Hematopoietic multipotent progenitor cell treated with erythropoietin and hydrocortisone succinate and interleukin-3 and kit ligand, for 15 days (in vitro differentiated cells): ENCODE results near the gene SRP14.
"Not testable (repeated sequence)": the region's sequence is repeated elsewhere in the genome, so short reads cannot be mapped to it uniquely, and the experiment has no call there.

Source experiments
- DNase-seq: peaks from one replicate; pipeline ENCODE4 v3.0.0-alpha.2; 2015; ENCODE audit warnings: low spot score

The SRP14 gene, protein sequence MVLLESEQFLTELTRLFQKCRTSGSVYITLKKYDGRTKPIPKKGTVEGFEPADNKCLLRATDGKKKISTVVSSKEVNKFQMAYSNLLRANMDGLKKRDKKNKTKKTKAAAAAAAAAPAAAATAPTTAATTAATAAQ

DNA sequence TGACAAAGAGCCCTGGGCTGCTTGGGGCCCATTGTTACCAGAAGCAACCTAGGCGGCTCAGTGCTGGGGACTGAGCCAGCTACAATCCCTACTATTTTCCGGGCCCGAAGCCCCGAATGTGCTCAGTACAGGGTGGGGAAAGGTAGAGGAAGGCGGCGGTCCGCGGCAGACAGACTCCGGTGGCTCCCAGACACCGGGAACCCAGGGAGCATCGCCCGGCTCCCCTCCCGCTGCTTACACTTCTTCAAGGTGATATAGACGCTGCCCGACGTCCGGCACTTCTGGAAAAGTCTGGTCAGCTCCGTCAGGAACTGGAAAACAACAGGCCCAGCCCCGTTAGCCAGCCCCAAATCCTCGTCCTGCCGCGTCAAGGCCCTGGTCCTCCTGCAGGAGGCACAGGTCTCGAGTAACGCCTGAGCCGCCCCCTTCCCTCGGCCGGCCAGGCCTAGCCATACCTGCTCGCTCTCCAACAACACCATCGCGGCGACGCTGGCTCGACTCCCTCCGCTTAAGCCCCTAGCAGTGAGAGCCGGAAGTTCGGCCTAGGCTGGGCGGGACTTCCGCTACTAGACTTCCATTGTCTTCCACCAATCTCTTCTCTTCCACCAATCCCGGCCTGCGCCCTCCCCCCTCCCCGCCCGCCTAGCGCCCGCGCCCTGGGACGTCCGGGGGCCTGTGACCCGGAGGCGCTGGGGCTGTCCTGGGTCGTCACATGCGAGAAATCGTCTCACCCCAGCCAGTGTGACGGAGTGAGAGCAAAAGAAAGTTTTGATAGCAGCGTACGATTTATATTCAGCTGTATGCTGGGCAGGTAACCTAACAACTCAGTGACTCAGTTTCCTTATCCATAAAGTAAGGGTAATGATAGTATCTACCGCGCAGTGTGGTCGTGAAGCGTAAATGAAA lies at the start of gene SRP14:
Gene SRP14, minus strand, starts transcription at position 544 of the 906 bp plus-strand sequence. Its CDS starts 65 bp downstream, at position 479.
- DNase-seq, result peak; percentile 85

DNA sequence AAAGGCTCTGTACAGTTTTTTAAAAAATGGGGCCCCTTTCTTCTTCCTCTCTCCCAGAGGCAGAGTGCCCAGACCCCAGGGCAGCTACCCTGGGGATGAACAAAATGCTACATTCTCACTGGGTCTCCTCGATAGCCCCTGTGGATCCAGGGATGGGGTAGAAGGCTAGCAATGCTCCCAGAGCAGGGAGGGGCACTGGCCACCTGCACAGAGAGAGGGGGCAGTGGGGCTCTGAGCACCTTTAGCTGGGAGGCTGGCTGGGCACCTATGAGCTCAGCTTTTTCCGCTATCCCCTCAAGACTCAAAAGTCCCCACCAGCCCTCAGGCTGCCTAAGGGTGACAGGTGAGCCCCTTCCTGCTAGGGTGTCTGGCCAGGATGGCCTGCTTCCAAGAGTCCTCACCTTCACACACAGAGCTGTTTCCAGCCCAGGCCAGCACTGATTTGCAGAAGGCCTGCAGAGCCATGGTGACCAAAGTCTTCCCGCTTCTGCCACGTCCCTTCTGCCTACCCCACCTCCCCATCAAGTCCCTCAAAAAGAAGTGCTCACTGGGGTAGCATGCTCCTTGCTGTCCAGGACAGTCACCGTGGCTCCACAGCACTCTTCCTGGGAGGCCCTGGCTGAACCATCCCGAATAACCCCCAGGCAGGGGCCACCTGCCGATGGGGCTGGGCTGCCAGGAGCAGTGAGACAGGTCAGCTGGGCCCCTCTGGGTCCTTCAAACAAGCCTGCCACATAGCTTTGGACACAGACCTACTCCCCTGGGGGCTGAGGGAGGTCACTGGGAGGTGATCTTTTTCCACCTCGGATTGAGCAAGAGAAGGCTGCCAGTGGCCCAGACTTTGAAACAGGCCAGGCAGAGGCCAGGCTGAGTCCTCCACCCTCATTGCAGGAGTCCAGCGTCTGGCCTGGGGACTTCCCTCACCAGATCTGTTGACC lies 49.3 kb upstream of the SRP14 start:
- DNase-seq, result no peak

DNA sequence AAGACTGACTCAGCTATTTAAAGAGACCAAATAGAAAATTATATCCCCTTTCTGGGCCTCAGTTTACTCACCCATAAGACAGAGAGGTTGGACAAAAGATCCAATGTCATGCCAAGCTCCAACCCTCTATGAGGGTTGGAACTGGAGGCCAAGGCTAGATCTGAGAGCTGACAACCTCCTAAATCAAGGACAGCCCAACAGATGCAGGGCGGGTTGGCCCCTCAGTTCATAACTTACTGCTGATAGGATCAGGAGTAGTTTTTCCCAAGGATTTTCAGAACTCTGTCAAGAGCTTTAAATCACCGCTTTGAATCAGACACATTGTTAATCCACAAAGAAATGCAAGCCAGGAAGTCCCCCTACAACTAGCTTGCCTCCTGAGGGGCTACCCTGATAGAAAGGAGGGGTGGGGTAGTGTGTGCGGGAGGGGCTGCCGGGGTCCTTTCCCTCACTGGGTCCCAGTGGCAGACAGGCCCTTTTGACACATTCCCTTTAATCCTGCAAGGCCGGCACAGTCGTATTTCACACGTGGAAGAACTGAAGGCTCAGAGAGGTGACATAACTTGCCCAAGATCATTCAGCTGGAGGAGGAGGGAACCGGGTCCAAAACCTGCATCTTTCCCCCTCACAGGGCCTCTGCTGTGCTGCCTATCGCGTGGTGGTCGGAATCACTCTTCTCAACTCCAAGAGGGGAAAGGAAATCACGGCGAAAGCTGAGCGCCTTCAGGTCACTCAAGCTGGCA lies 48.3 kb upstream of the SRP14 start:
- DNase-seq, result no peak

DNA sequence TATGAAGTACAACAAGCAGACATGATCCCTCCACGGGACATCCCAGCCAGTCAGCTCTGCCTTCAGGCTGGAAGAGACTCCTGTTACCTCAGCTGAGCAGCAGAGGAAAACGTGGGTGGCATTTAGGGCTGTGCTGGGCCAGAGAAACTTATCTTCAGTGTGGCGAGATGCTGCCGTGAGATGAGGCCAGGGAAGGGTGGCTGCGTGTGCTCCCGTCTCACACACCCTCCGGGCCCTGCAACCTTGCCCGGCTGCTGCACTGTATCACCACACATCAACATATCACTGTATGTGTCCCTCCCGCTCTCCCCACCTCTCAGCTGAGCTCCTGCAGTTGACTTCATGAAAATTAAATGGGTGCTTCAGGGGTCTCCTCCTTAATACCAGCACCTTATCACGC lies 46.3 kb upstream of the SRP14 start:
- peak; percentile 37 for DNase-seq

DNA sequence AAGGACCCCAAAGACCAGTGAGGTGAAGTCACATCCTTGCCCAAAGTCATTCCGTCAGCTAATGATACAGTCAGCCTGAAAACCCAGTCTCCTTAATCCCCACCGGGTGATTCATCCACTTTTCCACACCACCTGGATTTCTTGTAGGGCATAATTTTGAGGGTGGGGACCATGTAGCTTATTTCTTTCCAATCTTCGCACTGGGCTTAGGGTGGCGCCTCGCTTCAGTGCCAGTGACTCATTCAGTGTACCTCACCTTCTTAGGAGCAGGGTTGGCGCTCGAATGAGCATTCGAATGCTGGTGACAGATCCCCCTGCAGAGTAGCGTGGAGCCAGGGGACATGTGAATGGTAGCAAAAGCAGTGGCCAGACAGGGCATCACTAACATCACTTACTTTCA lies 45.7 kb upstream of the SRP14 start:
- no peak for DNase-seq

DNA sequence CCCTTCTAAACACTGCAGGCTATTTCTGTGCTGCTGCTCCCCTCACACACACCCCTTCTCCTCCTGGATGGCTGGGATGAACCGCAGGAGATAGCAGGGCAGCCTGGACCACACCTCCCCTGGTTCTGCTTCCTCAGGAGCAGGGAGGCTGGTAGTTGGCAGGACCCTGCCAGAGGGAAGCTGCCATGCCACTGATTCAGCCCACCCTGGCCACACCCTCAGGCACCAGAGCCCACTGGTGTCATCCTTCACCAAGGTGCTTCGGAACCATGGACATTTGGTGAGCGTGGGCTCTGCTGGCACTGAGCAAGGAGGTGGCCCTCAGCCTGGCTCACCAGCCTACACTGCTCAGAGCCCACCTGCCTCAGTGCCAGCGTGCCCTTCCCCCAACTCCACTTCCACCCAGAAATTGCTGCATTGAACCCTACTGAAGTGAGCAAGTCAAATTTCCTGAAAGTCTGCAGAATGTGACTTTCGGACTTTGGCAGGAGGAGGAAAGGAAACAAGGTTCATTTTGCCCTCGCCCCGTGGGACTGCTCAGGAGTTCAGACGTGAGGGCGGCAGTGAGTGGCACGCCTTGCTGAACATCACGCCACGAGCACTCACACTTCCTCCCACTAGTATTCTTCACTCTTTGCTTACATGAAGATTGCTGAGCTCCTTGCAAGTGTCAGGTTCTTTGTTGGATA lies 43.4 kb upstream of the SRP14 start:
- no peak for DNase-seq

DNA sequence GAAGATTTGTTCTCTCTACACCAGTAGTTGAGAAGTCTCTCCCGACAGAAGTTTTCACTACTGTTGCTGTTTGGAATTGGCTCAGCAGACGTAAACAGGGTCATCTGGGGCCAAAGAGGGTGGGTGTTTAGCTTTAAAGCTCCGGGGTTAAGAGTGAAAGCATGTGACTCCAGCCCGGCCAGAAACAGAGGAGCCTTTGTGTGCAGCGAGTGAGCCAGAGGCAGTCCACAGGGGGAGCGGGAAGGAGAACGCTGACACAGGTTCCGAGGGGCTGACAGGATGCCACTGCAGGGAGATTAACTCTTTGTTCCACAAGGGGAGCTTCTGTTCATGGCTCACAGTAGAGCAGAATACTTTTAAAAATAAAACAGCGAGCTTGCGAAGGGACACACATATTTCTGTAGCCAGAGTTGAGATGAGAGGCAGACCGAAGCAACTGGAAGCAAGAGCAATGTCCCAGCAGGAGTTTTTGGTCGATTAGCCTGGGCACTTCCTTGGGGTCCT lies 42.8 kb upstream of the SRP14 start:
- no peak for DNase-seq

DNA sequence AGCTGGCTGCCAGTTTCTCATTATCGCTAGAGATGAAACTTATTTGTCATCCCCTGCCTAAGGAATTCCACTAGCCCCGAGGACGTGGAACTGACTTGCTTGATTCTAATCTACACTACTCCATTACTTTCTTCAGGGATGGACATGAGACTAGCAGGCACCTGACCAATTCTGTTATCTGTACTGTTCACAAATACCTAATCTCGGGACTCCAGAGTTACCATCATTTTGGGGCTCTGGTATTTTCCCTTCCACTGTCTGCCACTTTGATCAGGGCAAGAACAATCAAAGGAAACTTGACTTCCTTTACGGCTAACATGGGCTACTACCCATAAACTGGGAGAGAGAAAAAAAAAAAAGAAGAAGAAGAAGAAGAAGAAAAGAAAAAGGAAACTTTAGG lies 41.9 kb upstream of the SRP14 start:
- DNase-seq, result no peak

DNA sequence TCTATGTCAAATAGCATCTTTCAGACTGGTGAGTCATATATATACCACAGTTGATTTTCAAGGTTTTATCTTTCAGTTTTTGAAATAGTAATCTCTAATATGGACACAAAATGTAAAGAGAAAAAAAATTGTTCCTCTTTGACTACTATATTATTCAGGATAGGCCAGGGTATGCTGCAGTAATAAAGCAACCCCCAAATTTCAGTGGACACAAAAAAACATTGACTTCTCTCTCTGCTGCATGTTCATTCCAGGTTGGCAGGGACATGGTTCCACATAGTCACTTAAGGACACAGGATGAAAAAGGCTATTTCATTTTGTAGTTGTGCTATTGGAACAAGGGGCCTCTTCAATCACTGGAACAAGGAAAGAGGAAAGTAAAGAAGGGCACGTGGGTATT lies 41.1 kb upstream of the SRP14 start:
- DNase-seq, result no peak

DNA sequence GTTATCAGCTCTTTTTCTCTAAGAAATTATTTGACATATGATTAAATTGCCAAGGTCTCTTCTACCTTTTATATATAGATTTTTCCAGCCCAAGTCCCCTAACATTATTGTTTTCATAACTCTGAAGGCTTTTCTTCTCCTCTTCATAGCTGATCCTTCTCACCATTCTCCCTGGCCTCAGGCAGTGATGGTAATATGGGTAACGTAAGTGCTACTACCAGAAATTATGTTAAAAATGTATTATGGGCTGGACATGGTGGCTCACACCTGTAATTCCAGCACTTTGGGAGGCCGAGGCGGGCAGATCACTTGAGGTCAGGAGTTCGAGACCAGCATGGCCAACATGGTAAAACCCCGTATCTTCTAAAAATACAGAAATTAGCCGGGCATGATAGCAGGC lies 40.5 kb upstream of the SRP14 start:
- DNase-seq, result no peak

DNA sequence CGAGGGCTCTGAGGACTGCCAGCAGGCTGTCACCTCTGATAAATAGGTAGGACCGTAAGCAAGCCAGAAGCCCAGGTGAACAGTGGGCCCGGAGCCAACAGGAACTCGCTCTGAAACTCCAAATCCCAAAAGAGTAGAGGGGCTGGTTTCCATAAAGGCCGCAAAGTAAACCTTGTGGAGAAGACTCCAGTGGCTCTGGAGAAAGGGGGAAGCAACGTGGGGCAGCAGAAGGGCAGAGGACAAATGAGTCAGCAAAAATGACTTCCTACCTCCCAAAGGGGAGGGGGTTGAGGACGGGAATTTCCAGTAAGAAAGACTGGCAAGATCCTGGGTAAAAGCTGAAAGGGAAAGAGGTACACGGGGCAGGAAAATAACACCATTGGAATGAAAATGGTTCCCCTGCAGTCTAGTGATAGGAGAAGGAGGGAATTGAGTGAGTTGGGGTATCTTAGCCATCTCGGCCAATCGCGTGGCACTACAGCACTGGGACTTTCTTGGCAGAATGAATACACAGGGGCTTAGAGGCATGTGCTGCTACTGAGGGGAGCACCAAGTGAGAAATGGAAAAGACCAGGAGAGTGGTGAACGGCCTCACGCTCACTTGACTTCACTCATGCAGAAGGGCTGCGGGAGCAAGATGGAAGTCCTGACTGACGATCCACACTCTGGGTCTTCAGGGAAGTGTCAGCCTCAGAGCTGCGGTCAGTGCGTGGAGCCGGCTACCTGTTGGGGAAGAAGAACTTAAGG lies 36.5 kb upstream of the SRP14 start:
- DNase-seq, result no peak

DNA sequence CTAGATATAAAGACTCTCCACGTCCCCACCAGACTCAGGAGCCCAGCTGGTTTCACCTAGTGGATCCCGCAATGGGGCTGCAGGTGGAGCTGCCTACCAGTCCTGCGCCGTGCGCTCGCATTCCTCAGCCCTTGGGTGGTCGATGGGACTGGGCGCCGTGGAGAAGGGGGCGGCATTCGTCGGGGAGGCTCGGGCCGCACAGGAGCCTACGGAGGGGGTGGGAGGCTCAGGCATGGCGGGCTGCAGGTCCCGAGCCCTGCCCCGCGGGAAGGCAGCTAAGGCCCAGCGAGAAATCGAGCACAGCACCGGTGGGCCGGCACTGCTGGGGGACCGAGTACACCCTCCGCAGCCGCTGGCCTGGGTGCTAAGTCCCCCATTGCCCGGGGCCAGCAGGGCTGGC lies 35.7 kb upstream of the SRP14 start:
- DNase-seq, result not testable (repeated sequence)

DNA sequence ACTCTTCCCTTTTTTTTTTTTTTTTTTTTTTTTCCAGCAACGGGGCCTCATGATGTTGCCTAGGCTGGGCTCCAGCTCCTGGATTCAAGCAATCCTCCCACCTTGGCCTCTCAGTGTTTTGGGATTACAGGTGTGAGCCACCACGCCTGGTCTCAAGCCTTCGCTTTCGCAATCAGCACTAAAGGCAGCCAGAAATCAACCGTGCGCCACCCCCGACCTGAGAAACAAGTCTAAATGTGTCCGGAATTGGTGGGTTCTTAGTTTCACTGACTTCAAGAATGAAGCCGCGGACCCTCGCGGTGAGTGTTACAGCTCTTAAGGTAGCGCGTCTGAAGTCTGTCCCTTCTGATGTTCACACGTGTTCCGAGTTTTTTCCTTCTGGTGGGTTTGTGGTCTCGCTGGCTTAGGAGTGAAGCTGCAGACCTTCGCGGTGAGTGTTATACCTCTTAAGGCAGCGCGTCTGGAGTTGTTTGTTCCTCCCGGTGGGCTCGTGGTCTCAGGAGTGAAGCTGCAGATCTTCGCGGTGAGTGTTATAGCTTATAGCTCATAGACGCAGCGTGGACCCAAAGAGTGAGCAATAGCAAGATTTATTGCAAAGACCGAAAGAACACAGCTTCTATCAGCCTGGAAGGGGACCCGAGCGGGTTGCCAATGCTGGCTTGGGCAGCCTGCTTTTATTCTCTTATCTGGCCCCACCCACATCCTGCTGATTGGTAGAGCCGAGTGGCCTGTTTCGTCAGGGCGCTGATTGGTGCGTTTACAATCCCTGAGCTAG lies 34.9 kb upstream of the SRP14 start:
- DNase-seq, result not testable (repeated sequence)

DNA sequence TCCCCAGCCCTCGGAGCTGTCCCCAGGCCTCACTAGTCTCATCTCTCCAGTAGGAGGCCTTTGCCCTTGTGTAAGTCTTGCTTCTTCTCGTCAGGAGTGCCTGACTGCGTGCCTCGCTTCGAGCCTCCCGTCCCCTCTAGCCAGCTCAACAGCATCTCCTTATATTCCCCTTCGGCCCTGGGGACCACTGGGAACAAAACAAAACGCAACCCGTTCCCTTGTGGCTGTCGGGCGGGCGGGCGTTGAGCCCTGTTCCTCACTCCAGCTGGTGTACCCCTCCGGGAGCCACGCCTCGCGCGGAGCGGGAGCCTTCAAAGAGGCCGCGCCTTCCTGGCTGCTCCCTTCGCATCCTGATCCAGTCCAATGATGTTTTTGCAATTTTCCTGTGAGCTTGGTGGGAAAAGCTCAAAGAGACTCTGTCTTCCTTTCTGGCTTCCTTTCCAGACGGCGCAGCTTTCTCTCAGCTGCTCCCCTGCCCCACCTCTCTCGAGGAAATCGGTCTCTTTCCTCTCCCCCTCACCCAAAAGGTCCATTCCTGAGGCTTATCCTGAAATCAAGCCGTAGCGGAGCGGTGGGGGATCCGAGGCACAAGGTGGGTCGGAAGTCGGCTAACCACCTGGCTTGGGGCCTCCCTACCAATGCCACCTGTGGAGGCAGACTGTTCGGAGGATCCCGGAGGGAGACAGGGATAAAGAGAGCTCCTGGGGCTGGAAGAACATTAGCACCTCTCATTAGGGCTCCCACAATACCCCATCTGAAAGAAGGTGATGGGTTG lies 33.4 kb upstream of the SRP14 start:
- DNase-seq, result no peak

DNA sequence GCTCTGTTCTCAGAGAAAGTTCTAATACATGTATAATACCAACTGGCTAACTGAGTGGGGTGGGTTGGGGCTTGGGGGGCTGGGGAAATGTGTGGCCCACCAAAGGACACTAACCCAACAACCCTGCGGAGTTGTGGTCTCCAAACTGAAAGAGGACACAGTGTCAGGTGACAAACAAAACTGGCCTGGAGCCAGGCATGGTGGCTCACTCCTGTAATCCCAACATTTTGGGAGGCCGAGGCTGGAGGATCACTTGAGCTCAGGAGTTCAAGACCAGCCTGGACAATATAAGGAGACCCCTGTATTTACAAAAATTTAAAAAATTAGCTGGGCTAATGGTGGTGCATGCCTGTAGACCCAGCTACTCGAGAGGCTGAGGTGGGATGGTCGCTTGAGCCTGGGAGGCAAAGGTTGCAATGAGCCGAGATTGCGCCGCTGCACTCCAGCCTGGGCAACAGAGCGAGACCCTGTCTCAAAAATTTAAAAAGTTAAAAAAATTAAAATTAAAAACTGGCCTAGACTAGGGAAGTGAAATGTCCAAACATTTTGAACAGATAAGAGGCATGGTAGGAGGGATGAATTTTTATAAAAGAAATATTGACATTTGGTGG lies 31.7 kb upstream of the SRP14 start:
- DNase-seq, result no peak

DNA sequence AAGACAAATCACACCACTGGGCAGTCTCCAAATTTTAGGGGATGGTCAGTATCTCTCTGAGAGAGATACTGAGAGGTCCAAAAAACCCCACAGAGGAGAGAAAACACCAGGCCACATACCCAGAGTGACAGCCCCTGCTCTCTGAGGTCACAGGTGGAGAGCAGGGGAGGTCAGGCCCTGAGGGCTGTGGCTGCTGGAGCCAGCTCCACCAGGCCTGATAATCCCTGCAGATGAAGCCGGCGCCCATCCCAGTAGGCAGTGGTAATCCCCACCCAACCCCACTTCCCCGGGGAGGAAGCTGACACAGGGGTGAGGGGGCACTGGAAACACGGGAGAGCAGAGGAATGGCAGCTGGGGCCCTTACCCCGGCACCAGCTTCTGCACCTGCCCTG lies 31.2 kb upstream of the SRP14 start:
- no peak for DNase-seq

DNA sequence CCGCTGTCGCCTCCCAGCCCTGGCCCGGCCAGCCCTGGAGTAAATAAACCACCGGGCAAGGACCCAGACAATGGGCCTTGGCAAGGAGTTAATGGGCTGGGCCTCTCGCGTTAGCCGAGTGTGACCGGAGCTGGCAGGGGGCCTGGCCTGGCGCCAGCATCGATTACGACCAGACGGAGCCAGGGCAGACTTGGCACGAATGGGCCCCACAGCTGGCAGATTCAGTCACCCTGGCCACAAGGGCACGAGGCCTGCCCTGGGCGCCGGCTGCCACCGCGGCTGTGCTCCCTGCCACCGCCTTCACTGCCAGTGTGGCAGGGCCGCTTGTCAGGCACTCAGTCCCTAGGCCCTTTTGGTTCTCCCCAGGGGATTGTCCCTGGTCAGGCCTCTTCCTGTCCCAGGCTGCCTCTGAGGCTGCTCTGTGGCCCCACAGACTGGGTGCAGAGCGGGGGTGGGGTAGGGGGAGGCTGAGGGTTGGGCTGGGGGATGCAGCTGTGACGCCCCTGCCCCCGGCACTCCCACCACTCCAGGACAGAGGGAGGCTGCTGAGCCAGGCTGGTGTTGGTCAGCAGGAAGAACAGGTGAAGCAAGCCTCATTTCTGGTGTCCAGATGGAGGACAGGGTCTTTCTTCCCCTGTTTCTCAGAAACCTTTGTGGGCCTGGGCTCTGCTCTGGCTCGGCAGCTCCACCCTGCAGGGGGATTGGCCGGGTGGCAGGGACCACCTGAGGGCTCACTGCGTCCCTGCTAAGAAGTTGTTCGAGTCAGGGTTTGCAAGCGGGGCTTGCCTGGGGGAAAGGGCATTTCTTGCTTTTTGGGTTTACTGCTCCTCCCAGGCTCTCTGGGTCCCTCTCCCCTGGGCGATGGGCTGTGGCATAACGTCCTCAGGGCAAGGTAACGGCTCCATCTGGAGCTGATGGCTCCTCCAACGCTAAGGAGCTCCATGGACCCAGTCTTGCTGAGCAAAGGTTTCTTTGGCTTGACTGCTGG lies 30.5 kb upstream of the SRP14 start:
- peak; percentile 79 for DNase-seq
